Ishikawa (cell line): ENCODE measurements around the gene TMEM242.

Experiments
- CEBPB ChIP-seq: IDR thresholded peaks from 2 replicates; pipeline ENCODE4 v1.6.1; 2012
- CREB1 ChIP-seq: IDR thresholded peaks from 2 replicates; pipeline ENCODE4 v1.6.1; 2012; ENCODE audit warnings: low read depth
- EGR1 ChIP-seq: IDR thresholded peaks from 2 replicates; pipeline ENCODE4 v1.6.1; 2012
- EP300 ChIP-seq: IDR thresholded peaks from 2 replicates; pipeline ENCODE4 v1.6.1; 2012; ENCODE audit warnings: borderline replicate concordance
- FOXM1 ChIP-seq: IDR thresholded peaks from 2 replicates; pipeline ENCODE4 v1.6.1; 2012; ENCODE audit warnings: low read depth, borderline replicate concordance
- MAX ChIP-seq: IDR thresholded peaks from 2 replicates; pipeline ENCODE4 v1.6.1; 2012
- NFIC ChIP-seq: IDR thresholded peaks from 2 replicates; pipeline ENCODE4 v1.6.1; 2012
- RAD21 ChIP-seq: IDR thresholded peaks from 2 replicates; pipeline ENCODE4 v1.6.1; 2012; ENCODE audit warnings: low read depth
- REST ChIP-seq: IDR thresholded peaks from 2 replicates; pipeline ENCODE4 v1.6.1; 2012; ENCODE audit warnings: low read depth, mild to moderate bottlenecking
- TAF1 ChIP-seq: IDR thresholded peaks from 2 replicates; pipeline ENCODE4 v1.6.1; 2012; ENCODE audit warnings: low read depth, mild to moderate bottlenecking
- TCF12 ChIP-seq: IDR thresholded peaks from 2 replicates; pipeline ENCODE4 v1.6.1; 2012; ENCODE audit warnings: low read depth
- TEAD4 ChIP-seq: IDR thresholded peaks from 2 replicates; pipeline ENCODE4 v1.6.1; 2012
- USF1 ChIP-seq: IDR thresholded peaks from 2 replicates; pipeline ENCODE4 v1.6.1; 2012
- YY1 ChIP-seq: IDR thresholded peaks from 2 replicates; pipeline ENCODE4 v1.6.1; 2012; ENCODE audit warnings: low read depth
- ZBTB7A ChIP-seq: IDR thresholded peaks from 2 replicates; pipeline ENCODE4 v1.6.1; 2012; ENCODE audit warnings: low read depth

TMEM242 gene

GRCh38 chr6:157253699-157254098 lies 69.6 kb downstream of the TMEM242 start:
- no peak for TF ChIP-seq TEAD4
- no peak for TF ChIP-seq USF1
- TF ChIP-seq MAX: no peak
- peak; percentile 34 for TF ChIP-seq REST

GRCh38 chr6:157253017-157253416 lies 70.3 kb downstream of the TMEM242 start:
- TF ChIP-seq RAD21: no peak
- no peak for TF ChIP-seq NFIC
- no peak for TF ChIP-seq EP300
- no peak for TF ChIP-seq TEAD4
- TF ChIP-seq CEBPB: no peak

- TF ChIP-seq REST (no peak), EP300 (no peak), CEBPB (no peak), EGR1 (no peak), MAX (no peak), ZBTB7A (no peak), TEAD4 (no peak), FOXM1 (no peak), TCF12 (no peak), USF1 (no peak), YY1 (no peak), CREB1 (no peak), NFIC (no peak), RAD21 (no peak), TAF1 (no peak)
Observed at GRCh38 chr6:157251586-157252247, 71.6 kb downstream of the TMEM242 start.

GRCh38 chr6:157249826-157250225 lies 73.5 kb downstream of the TMEM242 start:
- no peak for TF ChIP-seq MAX
- no peak for TF ChIP-seq CREB1
- no peak for TF ChIP-seq EGR1
- no peak for TF ChIP-seq REST
- no peak for TF ChIP-seq YY1
- no peak for TF ChIP-seq RAD21
- TF ChIP-seq CEBPB: no peak
- no peak for TF ChIP-seq TCF12
- no peak for TF ChIP-seq NFIC
- no peak for TF ChIP-seq FOXM1
- no peak for TF ChIP-seq TEAD4
- TF ChIP-seq EP300: no peak
- TF ChIP-seq TAF1: no peak
- no peak for TF ChIP-seq USF1
